Midbrain (tissue), 1 donor: ENCODE results near the gene ATP2C2.

ENCODE experiments used
- DNase-seq: peaks from one replicate; lab custom pipeline; 2025; lab: John Stamatoyannopoulos, UW

Gene ATP2C2

GRCh38 chr16:84513666-84514065 lies 145.3 kb downstream of the ATP2C2 start:
- DNase-seq, result no peak
